SK-N-SH (cell line): ENCODE measurements around the gene ZNF615. TPM values are rescaled to one million over a fixed set of nuclear protein-coding genes. Genes with fewer than 3 reads are reported as not detected.

Source experiments
- CTCF ChIA-PET: fragments of 300-600, 350-600 bp; formaldehyde crosslinking; extraction: SDS; loops from one replicate; lab custom pipeline; 2021; lab: Yijun Ruan, JAX
- POLR2A ChIA-PET: fragments of 350-600 bp; sonication (Branson Sonifier 250); formaldehyde crosslinking; extraction: SDS; loops from one replicate; lab custom pipeline; 2020; ENCODE audit warnings: antibody characterized with exemption, inconsistent platforms; lab: Yijun Ruan, JAX
- DNase-seq: peaks from one replicate; pipeline ENCODE4 v3.0.0; 2012
- H2AFZ ChIP-seq: fragments of 200-600 bp; sonication (generic); 2 replicates; pipeline ENCODE4 v1.8.1; 2016; ENCODE audit warnings: antibody characterized with exemption, mild to moderate bottlenecking, low read depth
- H3F3A ChIP-seq: fragments of 200-600 bp; sonication (generic); replicated peaks from 2 replicates; pipeline ENCODE3; 2016; ENCODE audit warnings: antibody characterized with exemption, mild to moderate bottlenecking; ENCODE audit not compliant: insufficient read depth
- H3K27ac ChIP-seq, 2 experiments: fragments of 200-500 bp in 1 of 2; fragments of 200-600 bp in 1 of 2; sonication (Bioruptor generic) in 1 of 2; sonication (generic), shearing (Covaris generic) in 1 of 2; 2 replicates each; pipeline versions ENCODE4 v1.5.1 to v1.6.1; 2014 to 2016; ENCODE audit warnings: low read depth in 2 of 2, inconsistent platforms in 1 of 2, low read length in 1 of 2, mild to moderate bottlenecking in 1 of 2, mixed read lengths in 1 of 2
- H3K27me3 ChIP-seq: fragments of 200-600 bp; sonication (generic), shearing (Covaris generic); 2 replicates; pipeline ENCODE4 v1.6.1; 2016; ENCODE audit warnings: mixed run types; ENCODE audit not compliant: insufficient read depth
- H3K36me3 ChIP-seq, 2 experiments: fragments of 200-500 bp in 1 of 2; fragments of 200-600 bp in 1 of 2; sonication (Bioruptor generic) in 1 of 2; sonication (generic) in 1 of 2; replicated peaks in 1 of 2; 2 replicates each; pipeline versions ENCODE3 to v1.5.1; 2014 to 2016; ENCODE audit warnings: low read length in 1 of 2, mild to moderate bottlenecking in 1 of 2; ENCODE audit not compliant: insufficient read depth in 2 of 2, control insufficient read depth in 1 of 2
- H3K4me1 ChIP-seq, 2 experiments: fragments of 200-500 bp in 1 of 2; fragments of 200-600 bp in 1 of 2; sonication (Bioruptor generic) in 1 of 2; sonication (generic), shearing (Covaris generic) in 1 of 2; 2 replicates each; pipeline versions ENCODE4 v1.5.1 to v1.6.1; 2014 to 2016; ENCODE audit warnings: low read depth in 1 of 2, low read length in 1 of 2, mixed run types in 1 of 2; ENCODE audit not compliant: insufficient read depth in 2 of 2, control insufficient read depth in 1 of 2
- H3K4me2 ChIP-seq: fragments of 200-600 bp; sonication (generic), shearing (Covaris generic); 2 replicates; pipeline ENCODE4 v1.6.1; 2017; ENCODE audit warnings: mixed run types
- H3K4me3 ChIP-seq, 2 experiments: fragments of 200-500 bp in 1 of 2; fragments of 200-600 bp in 1 of 2; sonication (Bioruptor generic) in 1 of 2; sonication (generic), shearing (Covaris generic) in 1 of 2; 2 replicates each; pipeline versions ENCODE4 v1.5.1 to v1.8.1; 2014 to 2016; ENCODE audit warnings: low read depth in 2 of 2, inconsistent platforms in 1 of 2, low read length in 1 of 2, mild to moderate bottlenecking in 1 of 2, mixed read lengths in 1 of 2, moderate library complexity in 1 of 2
- H3K79me2 ChIP-seq: fragments of 200-600 bp; sonication (generic); 2 replicates; pipeline ENCODE4 v1.8.1; 2017; ENCODE audit warnings: mild to moderate bottlenecking; ENCODE audit not compliant: insufficient read depth
- H3K9ac ChIP-seq: fragments of 200-600 bp; sonication (generic); 2 replicates; pipeline ENCODE4 v1.6.1; 2017; ENCODE audit warnings: mixed run types
- H3K9me2 ChIP-seq: fragments of 200-600 bp; sonication (generic); 2 replicates; pipeline ENCODE4 v1.6.1; 2017; ENCODE audit warnings: mixed run types
- H3K9me3 ChIP-seq: fragments of 200-600 bp; sonication (generic); 2 replicates; pipeline ENCODE4 v1.6.1; 2017; ENCODE audit warnings: mixed run types, mild to moderate bottlenecking, moderate library complexity
- H4K20me1 ChIP-seq: fragments of 200-600 bp; sonication (generic); 2 replicates; pipeline ENCODE4 v1.6.1; 2017; ENCODE audit warnings: mild to moderate bottlenecking, mixed run types; ENCODE audit not compliant: insufficient read depth
- CHD2 ChIP-seq: fragments of 150-350 bp; IDR thresholded peaks from 2 replicates; pipeline ENCODE4 v1.6.1; 2018; ENCODE audit warnings: low read length; ENCODE audit not compliant: partially characterized antibody
- ELF1 ChIP-seq: IDR thresholded peaks from 2 replicates; pipeline ENCODE4 v1.4.0; 2012
- FOXJ3 ChIP-seq: sonication (generic); formaldehyde crosslinking; IDR thresholded peaks from 2 replicates; pipeline ENCODE4 v1.5.1; 2020; ENCODE audit warnings: mild to moderate bottlenecking, missing genetic modification reagents
- GABPA ChIP-seq: IDR thresholded peaks from 2 replicates; pipeline ENCODE4 v1.4.0; 2012; ENCODE audit warnings: low read depth, mild to moderate bottlenecking
- IRF3 ChIP-seq: fragments of 150-350 bp; IDR thresholded peaks from 2 replicates; pipeline ENCODE4 v1.6.1; 2016; ENCODE audit warnings: mild to moderate bottlenecking, low read depth, low read length
- NFIC ChIP-seq: IDR thresholded peaks from 2 replicates; pipeline ENCODE4 v1.4.0; 2012; ENCODE audit warnings: borderline replicate concordance
- PBX3 ChIP-seq: IDR thresholded peaks from 2 replicates; pipeline ENCODE4; 2012
- RFX5 ChIP-seq: IDR thresholded peaks from 2 replicates; pipeline ENCODE4 v1.6.1; 2012; ENCODE audit warnings: mild to moderate bottlenecking, improper control_type of control experiment, low read length
- RXRA ChIP-seq: IDR thresholded peaks from 2 replicates; pipeline ENCODE4 v1.4.0; 2012; ENCODE audit warnings: low read depth, mild to moderate bottlenecking, borderline replicate concordance
- USF1 ChIP-seq: IDR thresholded peaks from 2 replicates; pipeline ENCODE4 v1.4.0; 2012; ENCODE audit warnings: low read depth, borderline replicate concordance
- USF2 ChIP-seq: fragments of 150-350 bp; IDR thresholded peaks from 2 replicates; pipeline ENCODE4 v1.6.1; 2017; ENCODE audit warnings: antibody characterized with exemption, low read length, low read depth, borderline replicate concordance
- WGBS: methylation state at CpG from one replicate; pipeline ENCODE4 v1.1.6; 2017; ENCODE audit warnings: low lambda C conversion rate; 5-methylcytosine and 5-hydroxymethylcytosine counted together
- polyA plus RNA-seq, 3 experiments: library from polyadenylated mRNA; depleted of rRNA; stranded (reverse); fragments of >200 nt; gene quantifications; 2 replicates each; pipeline ENCODE4 v1.2.3, GENCODE V29; 2012

The ZNF615 gene
- polyA plus RNA-seq, 1 of the 3 experiments (the other 2 are of a cell fraction): 1.6 TPM

GRCh38 chr19:51971624-51972023, 36.4 kb downstream of the ZNF615 start:
- POLR2A ChIA-PET: no interaction called here
- Histone ChIP-seq H3K4me3 (peak overlapping the region in 1 of 2 experiments; percentile 14; a peak in 1 of 4 replicates), H3K9ac (no peak overlapping the region), H3K36me3 (peaks cover 56 to 84% of the 10 kb centered on the region in 2 experiments), H3K4me1 (no peaks in the 10 kb centered on the region), H2AFZ (no peak overlapping the region), H3K27ac (no peak overlapping the region), H3K27me3 (no peaks in the 10 kb centered on the region), H3K9me3 (peaks cover 44% of the 10 kb centered on the region), H3F3A (no peaks in the 10 kb centered on the region), H3K4me2 (no peak overlapping the region), H3K79me2 (peaks cover 22% of the 10 kb centered on the region), H4K20me1 (no peaks in the 10 kb centered on the region), H3K9me2 (no peaks in the 10 kb centered on the region)
- CTCF ChIA-PET: no interaction called here
- WGBS: 73% methylated on average over 4 of the region's 4 CpGs
- DNase-seq: no peak
- TF ChIP-seq RXRA: no peak
- no peak for TF ChIP-seq NFIC
- TF ChIP-seq IRF3: no peak
- TF ChIP-seq USF2: no peak

- ChIA-PET POLR2A (no interaction called here), CTCF (no interaction called here)
- Histone ChIP-seq H3K36me3 (peaks cover 60 to 93% of the 10 kb centered on the region in 2 experiments), H3K4me2 (no peak overlapping the region), H3K79me2 (peaks cover 16% of the 10 kb centered on the region), H4K20me1 (no peaks in the 10 kb centered on the region), H3K9me3 (peaks cover 45% of the 10 kb centered on the region), H3K9ac (no peak overlapping the region), H3K27ac (no peak overlapping the region), H3F3A (no peaks in the 10 kb centered on the region), H3K9me2 (no peaks in the 10 kb centered on the region), H3K4me3 (no peak overlapping the region; a peak in 1 of 4 replicates), H3K27me3 (no peaks in the 10 kb centered on the region), H2AFZ (no peak overlapping the region), H3K4me1 (no peaks in the 10 kb centered on the region)
- TF ChIP-seq RFX5 (no peak), ELF1 (no peak), PBX3 (no peak), FOXJ3 (CRISPR knock-in tag) (no peak), CHD2 (no peak), USF1 (no peak), GABPA (no peak)
- WGBS: 83% methylated on average over 1 of the region's 1 CpG
- no peak for DNase-seq
Observed at GRCh38 chr19:51970718-51971117, 37.3 kb downstream of the ZNF615 start.
